SK-N-MC (cell line): ENCODE measurements around the gene DSP.

Source experiments
- DNase-seq: peaks from one replicate; pipeline ENCODE4 v3.0.0-alpha.2; 2011; ENCODE audit warnings: low read depth, low spot score
- H3K27ac ChIP-seq: fragments of 200-600 bp; sonication (generic); 2 replicates; pipeline ENCODE4 v1.5.1; 2016; ENCODE audit warnings: mixed run types
- H3K36me3 ChIP-seq: fragments of 200-600 bp; sonication (generic); 2 replicates; pipeline ENCODE4 v1.6.1; 2017; ENCODE audit warnings: antibody characterized with exemption, low read length, mixed read lengths; ENCODE audit not compliant: insufficient read depth
- H3K4me3 ChIP-seq: fragments of 200-600 bp; sonication (generic); 2 replicates; pipeline ENCODE4 v1.5.1; 2016
- H3K9ac ChIP-seq: fragments of 200-600 bp; sonication (generic); 2 replicates; pipeline ENCODE4 v1.8.0; 2017; ENCODE audit warnings: mixed run types, mixed read lengths; ENCODE audit not compliant: insufficient read length
- H3K9me3 ChIP-seq: fragments of 200-600 bp; sonication (generic); 2 replicates; pipeline ENCODE4 v1.6.1; 2017; ENCODE audit warnings: low read depth, mild to moderate bottlenecking, antibody characterized with exemption, low read length, moderate library complexity, mixed read lengths
- EZH2 ChIP-seq: fragments of 200-600 bp; sonication (generic); IDR thresholded peaks from one replicate; pipeline ENCODE4 v1.6.1; 2017; ENCODE audit warnings: antibody characterized with exemption
- FOXP2 ChIP-seq: optimal IDR thresholded peaks from 2 replicates; pipeline ENCODE3; 2011; ENCODE audit warnings: mild to moderate bottlenecking, moderate library complexity; ENCODE audit not compliant: insufficient read depth; ENCODE audit errors: extremely low read length, control extremely low read depth
- POLR2AphosphoS5 ChIP-seq: IDR thresholded peaks from 2 replicates; pipeline ENCODE4 v1.6.1; 2012; ENCODE audit warnings: mild to moderate bottlenecking, low read depth, low read length, borderline replicate concordance

The DSP gene

GRCh38 chr6:7542874-7543624 is 1.6 kb downstream of the DSP start:
- Histone ChIP-seq H3K9me3 (no peaks in the 10 kb centered on the region), H3K4me3 (peak overlapping the region; percentile 90), H3K36me3 (no peaks in the 10 kb centered on the region), H3K9ac (peak overlapping the region; percentile 73), H3K27ac (peak overlapping the region; percentile 52; the same call in 1 of the 2 replicates)
- TF ChIP-seq FOXP2 (no peak), POLR2AphosphoS5 (no peak), EZH2 (no peak)
- DNase-seq = no peak

DNA sequence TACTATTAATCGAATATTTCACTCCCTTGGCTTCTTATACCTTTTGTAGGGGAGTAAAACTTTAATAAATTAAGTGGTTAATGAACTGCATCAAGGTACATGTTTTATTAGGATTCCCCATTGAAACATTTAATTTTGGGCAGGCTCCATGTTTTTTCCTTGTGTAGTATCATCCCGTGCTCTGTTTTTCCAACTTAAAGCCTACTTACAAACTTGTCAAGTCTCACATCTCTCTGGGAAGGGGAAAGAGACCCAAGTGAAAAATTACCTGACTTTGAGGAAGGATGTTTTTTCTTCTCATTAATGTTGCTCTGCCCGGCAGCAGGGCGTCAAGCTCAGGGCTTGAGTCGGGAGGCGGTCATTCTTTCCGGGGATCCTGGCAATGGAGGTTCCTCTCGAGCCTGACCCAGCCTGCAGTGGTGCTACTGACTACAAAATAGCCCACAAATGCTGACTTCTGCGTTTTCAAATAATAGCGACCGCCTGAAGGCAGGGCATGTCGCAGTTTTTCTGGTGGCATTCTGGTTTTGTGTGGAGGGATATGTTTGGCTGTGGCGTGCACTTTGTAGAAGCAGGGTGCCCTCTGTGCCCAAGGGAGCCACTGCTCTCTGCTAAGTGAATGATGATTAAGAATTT is 2.4 kb downstream of the DSP start:
- Histone ChIP-seq H3K9me3 (no peaks in the 10 kb centered on the region), H3K36me3 (no peaks in the 10 kb centered on the region), H3K27ac (peak overlapping the region; percentile 52; the same call in 1 of the 2 replicates), H3K4me3 (peak overlapping the region; percentile 90), H3K9ac (no peak overlapping the region)
- DNase-seq = no peak
- TF ChIP-seq FOXP2 (no peak), POLR2AphosphoS5 (no peak), EZH2 (no peak)

GRCh38 chr6:7544597-7544996 is 3.1 kb downstream of the DSP start:
- Histone ChIP-seq H3K9me3 (no peaks in the 10 kb centered on the region), H3K36me3 (no peaks in the 10 kb centered on the region), H3K27ac (no peak overlapping the region), H3K9ac (peak overlapping the region; percentile 21), H3K4me3 (peak overlapping the region; percentile 90)
- TF ChIP-seq FOXP2 = no peak
- TF ChIP-seq EZH2 = no peak
- no peak for TF ChIP-seq POLR2AphosphoS5
- DNase-seq = no peak

DNA sequence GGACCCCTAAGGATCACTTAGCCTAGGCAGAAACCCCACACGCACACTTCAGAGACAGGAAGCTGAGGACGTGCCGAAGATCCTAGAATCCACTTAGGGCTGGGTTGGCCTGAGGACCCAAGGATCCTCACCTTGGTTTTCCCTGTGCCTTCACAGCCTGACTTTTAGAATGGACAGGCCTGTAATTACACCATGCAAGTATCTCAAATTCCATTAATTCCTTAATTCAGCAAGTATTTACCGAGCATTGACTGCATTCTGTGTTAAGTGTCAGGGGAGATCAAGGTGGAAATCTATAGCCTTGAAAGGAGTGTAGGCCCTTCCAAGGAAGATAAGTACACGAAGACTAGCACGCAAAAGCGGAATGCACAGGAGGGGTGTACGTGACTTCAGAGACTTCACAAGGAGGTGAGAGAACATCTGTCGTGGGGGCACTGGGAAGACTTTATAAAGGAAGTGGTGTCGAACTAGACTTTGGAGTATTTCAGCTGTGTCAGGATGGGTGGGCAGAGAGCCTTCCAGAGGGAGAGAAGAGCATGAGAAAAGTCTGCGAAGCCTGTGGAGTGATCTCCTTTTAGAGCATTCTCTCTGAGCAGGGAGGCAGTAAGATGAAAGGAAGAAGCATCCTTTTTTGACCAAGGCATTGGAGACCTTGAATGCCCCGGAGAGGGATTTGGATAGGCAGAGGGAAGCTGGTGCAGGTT is 4.0 kb downstream of the DSP start:
- Histone ChIP-seq H3K36me3 (no peaks in the 10 kb centered on the region), H3K9ac (no peak overlapping the region), H3K4me3 (no peak overlapping the region), H3K27ac (no peak overlapping the region), H3K9me3 (no peaks in the 10 kb centered on the region)
- DNase-seq = no peak
- TF ChIP-seq EZH2 (no peak), FOXP2 (no peak), POLR2AphosphoS5 (no peak)

DNA sequence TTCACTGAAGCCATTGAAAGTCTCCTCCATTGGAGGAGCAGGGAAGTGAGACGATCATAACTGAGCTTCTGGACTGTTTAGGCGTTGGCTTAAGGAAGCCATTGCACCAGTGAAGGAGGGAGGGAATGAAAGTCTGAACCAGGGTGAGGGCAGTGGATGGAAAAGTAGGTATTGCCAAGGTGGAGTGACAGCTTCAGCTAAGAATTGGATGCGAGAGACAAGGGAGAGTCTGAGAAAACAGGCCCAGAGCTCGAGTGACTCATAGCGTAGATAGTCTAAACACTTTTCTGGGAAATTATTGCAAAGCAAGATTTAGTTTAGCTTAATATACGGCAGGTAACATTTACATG is 4.5 kb downstream of the DSP start:
- DNase-seq = no peak
- no peak overlapping the region for H3K4me3 ChIP-seq
- no peak overlapping the region for H3K27ac ChIP-seq
- no peak overlapping the region for H3K9ac ChIP-seq
- H3K9me3 ChIP-seq = no peaks in the 10 kb centered on the region
- TF ChIP-seq FOXP2 = no peak
- no peak for TF ChIP-seq POLR2AphosphoS5
- TF ChIP-seq EZH2 = no peak
- no peaks in the 10 kb centered on the region for H3K36me3 ChIP-seq

GRCh38 chr6:7546383-7546782 is 4.9 kb downstream of the DSP start:
- no peak for DNase-seq
- TF ChIP-seq FOXP2 (no peak), EZH2 (no peak), POLR2AphosphoS5 (no peak)

DNA sequence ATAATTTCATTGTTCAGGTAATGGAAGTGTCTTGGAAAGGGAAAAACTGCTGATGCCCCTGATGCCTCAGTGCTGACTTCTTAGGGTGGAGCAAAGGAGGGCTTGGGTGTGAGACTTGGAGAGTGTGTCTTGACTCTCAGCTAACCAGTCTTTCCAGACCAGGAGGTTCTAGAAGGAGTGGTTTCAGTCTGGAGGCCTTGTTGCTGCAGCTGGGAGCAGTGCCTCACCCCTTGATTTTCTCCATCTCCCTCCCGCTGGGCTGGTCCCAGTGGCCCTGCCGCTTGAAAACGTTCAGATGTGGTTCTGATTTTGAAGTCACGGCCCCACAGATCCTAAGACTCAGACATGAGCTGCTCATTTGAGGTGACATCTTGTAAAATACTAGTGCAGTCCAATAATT is 5.4 kb downstream of the DSP start:
- H3K9ac ChIP-seq = no peak overlapping the region
- no peaks in the 10 kb centered on the region for H3K36me3 ChIP-seq
- TF ChIP-seq FOXP2 (no peak), POLR2AphosphoS5 (no peak), EZH2 (no peak)
- no peaks in the 10 kb centered on the region for H3K9me3 ChIP-seq
- H3K4me3 ChIP-seq = no peak overlapping the region
- no peak for DNase-seq
- H3K27ac ChIP-seq = no peak overlapping the region

More at GRCh38 chr6:7546383-7546782, 4.9 kb downstream of the DSP start:
- H3K9me3 ChIP-seq = no peaks in the 10 kb centered on the region
- no peak overlapping the region for H3K27ac ChIP-seq
- no peak overlapping the region for H3K9ac ChIP-seq
- no peaks in the 10 kb centered on the region for H3K36me3 ChIP-seq
- H3K4me3 ChIP-seq = no peak overlapping the region

DNA sequence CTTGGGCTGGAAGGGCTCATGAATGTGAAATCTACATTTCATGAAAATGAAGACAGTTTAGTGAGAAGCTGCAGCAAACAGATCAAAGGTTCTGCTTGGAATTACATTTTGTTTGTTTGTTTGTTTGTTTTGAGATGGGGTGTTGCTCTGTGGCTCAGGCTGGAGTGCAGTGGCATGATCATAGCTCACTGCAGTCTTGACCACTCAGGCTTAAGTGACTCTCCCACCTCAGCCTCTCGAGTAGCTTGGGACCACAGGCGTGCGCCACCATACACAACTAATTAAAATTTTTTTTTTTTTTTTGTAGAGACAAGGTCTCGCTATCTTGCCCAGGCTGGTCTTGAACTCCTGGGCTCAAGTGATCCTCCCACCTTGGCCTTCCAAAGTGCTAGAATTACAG is 5.8 kb downstream of the DSP start:
- no peak overlapping the region for H3K4me3 ChIP-seq
- DNase-seq = no peak
- TF ChIP-seq FOXP2 = no peak
- no peak for TF ChIP-seq EZH2
- TF ChIP-seq POLR2AphosphoS5 = no peak
- no peaks in the 10 kb centered on the region for H3K36me3 ChIP-seq
- H3K9ac ChIP-seq = no peak overlapping the region
- no peak overlapping the region for H3K27ac ChIP-seq
- H3K9me3 ChIP-seq = no peaks in the 10 kb centered on the region

DNA sequence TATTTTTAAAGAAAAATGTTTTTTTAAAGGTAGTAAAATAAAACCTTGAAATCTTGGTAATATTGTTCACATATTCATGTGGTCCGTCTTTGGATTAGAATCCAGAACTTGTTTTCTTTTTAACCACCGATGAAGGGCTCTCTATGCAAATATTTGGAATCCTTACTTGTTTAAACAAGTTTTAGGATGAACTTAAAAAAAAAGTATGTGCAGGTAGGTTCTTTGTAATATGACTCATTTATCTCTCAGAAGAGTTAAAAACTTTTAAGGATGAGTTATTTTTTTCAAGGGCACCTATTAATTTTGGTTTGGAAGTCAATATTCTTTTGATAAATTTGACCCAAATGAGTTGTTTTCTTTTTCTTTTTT is 8.9 kb downstream of the DSP start:
- DNase-seq = no peak
- Histone ChIP-seq H3K36me3 (no peaks in the 10 kb centered on the region), H3K9me3 (no peaks in the 10 kb centered on the region), H3K4me3 (no peak overlapping the region), H3K27ac (no peak overlapping the region), H3K9ac (no peak overlapping the region)
- no peak for TF ChIP-seq POLR2AphosphoS5
- TF ChIP-seq FOXP2 = no peak
- TF ChIP-seq EZH2 = no peak
